Naive thymus-derived CD4-positive, alpha-beta T cell (primary cell): Measurements from ENCODE around the gene ENO2. TPM values are rescaled to one million over a fixed set of nuclear protein-coding genes. Genes with fewer than 3 reads are reported as not detected.
A peak's percentile ranks its signal among the peaks of the same experiment; 100 is the strongest.

Source experiments
- ATAC-seq: fragments of 150-1000 bp; cut with Tn5 transposase; 2 replicates; pipeline ENCODE4 v1.10.0; 2021; ENCODE audit warnings: mild to moderate bottlenecking, moderate library complexity
- CTCF ChIA-PET: fragments of 350-600 bp; sonication (Branson Sonifier 250); formaldehyde crosslinking; loops from one replicate; lab custom pipeline; 2021; ENCODE audit warnings: antibody characterized with exemption; lab: Charles Lee
- POLR2A ChIA-PET: fragments of 350-600 bp; sonication (Branson Sonifier 250); formaldehyde crosslinking; loops from one replicate; lab custom pipeline; 2021; ENCODE audit warnings: antibody characterized with exemption, inconsistent platforms; lab: Charles Lee
- DNase-seq, 9 donors: peaks; one replicate each; pipeline versions ENCODE4 v3.0.0 to v3.0.0-alpha.2; 2020 to 2022; ENCODE audit warnings: mixed read lengths in 1 of 9
- H3K27ac ChIP-seq: one replicate; pipeline ENCODE4 v1.7.0; 2013; ENCODE audit warnings: mild to moderate bottlenecking, low read depth, low read length, moderate library complexity
- H3K27me3 ChIP-seq, 2 donors: one replicate each; pipeline ENCODE4 v1.7.0; 2013; ENCODE audit warnings: low read length in 2 of 2, mild to moderate bottlenecking in 2 of 2, moderate library complexity in 2 of 2; ENCODE audit not compliant: control insufficient read depth in 2 of 2, insufficient read depth in 2 of 2
- H3K36me3 ChIP-seq, 3 experiments: 1 replicate in 2 of 3; 2 replicates in 1 of 3; pipeline ENCODE4 v1.7.0; 2013; ENCODE audit warnings: low read length in 3 of 3, mild to moderate bottlenecking in 3 of 3, moderate library complexity in 1 of 3; ENCODE audit not compliant: insufficient read depth in 3 of 3, control insufficient read depth in 2 of 3
- H3K4me1 ChIP-seq, 2 donors: one replicate each; pipeline ENCODE4 v1.7.0; 2013; ENCODE audit warnings: low read length in 2 of 2, mild to moderate bottlenecking in 2 of 2, moderate library complexity in 1 of 2; ENCODE audit not compliant: control insufficient read depth in 2 of 2, insufficient read depth in 2 of 2
- H3K4me3 ChIP-seq: 2 replicates; pipeline ENCODE4 v1.7.0; 2013; ENCODE audit warnings: mild to moderate bottlenecking, low read length
- H3K9me3 ChIP-seq, 3 experiments: 1 replicate in 2 of 3; 2 replicates in 1 of 3; pipeline ENCODE4 v1.7.0; 2013; ENCODE audit warnings: low read length in 3 of 3; ENCODE audit not compliant: control insufficient read depth in 2 of 3
- H3K27ac Mint-ChIP-seq, 9 donors: one replicate each; pipeline ENCODE4 v1.8.0; 2020 to 2022; ENCODE audit warnings: mixed read lengths in 9 of 9, mild to moderate bottlenecking in 8 of 9, moderate library complexity in 5 of 9, inconsistent platforms in 2 of 9
- H3K27me3 Mint-ChIP-seq, 5 donors: one replicate each; pipeline ENCODE4 v1.8.0; 2021 to 2022; ENCODE audit warnings: mixed read lengths in 5 of 5, mild to moderate bottlenecking in 1 of 5
- H3K36me3 Mint-ChIP-seq, 5 donors: one replicate each; pipeline ENCODE4 v1.8.0; 2020 to 2022; ENCODE audit warnings: mixed read lengths in 5 of 5, mild to moderate bottlenecking in 3 of 5, inconsistent platforms in 1 of 5
- H3K4me1 Mint-ChIP-seq, 7 donors: one replicate each; pipeline ENCODE4 v1.8.0; 2020 to 2022; ENCODE audit warnings: mixed read lengths in 7 of 7, mild to moderate bottlenecking in 3 of 7, inconsistent platforms in 1 of 7
- H3K4me3 Mint-ChIP-seq, 10 donors: one replicate each; pipeline ENCODE4 v1.8.0; 2020 to 2022; ENCODE audit warnings: mild to moderate bottlenecking in 10 of 10, mixed read lengths in 10 of 10, moderate library complexity in 6 of 10, inconsistent platforms in 2 of 10
- H3K9me3 Mint-ChIP-seq, 11 donors: one replicate each; pipeline ENCODE4 v1.8.0; 2020 to 2022; ENCODE audit warnings: mixed read lengths in 11 of 11, mild to moderate bottlenecking in 4 of 11, inconsistent platforms in 1 of 11, moderate library complexity in 1 of 11
- intact Hi-C, 2 donors: fragments of 100-400 bp; cut with micrococcal nuclease; formaldehyde crosslinking; loops; one replicate each; pipeline ENCODE4 v1.15.1; 2023
- polyA plus RNA-seq, 2 donors: library from polyadenylated mRNA; unstranded; fragments of 300-500 nt; fragmentation: Illumina TruSeq; gene quantifications; one replicate each; pipeline ENCODE4 v1.2.3, GENCODE V29; 2021
- total RNA-seq, 6 experiments: library from RNA in 5 of 6; stranded (reverse) in 5 of 6; gene quantifications; 1 replicate in 5 of 6; 2 replicates in 1 of 6; pipeline ENCODE4 v1.2.3 and lab custom pipeline; 2021 to 2026

ENO2 gene
- total and polyA plus RNA-seq, 7 experiments from 2014 or later = 22.5 to 193 (median 90.6) TPM

GRCh38 chr12:6925540-6926279, 11.3 kb downstream of the ENO2 start:
- no peaks in the 10 kb centered on the region for H3K27me3 ChIP-seq
- ATAC-seq = no peak
- intact Hi-C loops = loop anchor here in 1 of 2 donors (2.0 kb wide), 1 partner anchor 57 kb away; no protein-coding TSS in a partner anchor
- no peaks in the 10 kb centered on the region for H3K27me3 Mint-ChIP-seq
- H3K4me3 Mint-ChIP-seq = peak overlapping the region; percentile 13 to 99 (median 88)
- H3K9me3 ChIP-seq = no peaks in the 10 kb centered on the region
- ChIA-PET CTCF (interaction anchor here (0.8 to 4.4 kb wide), 17 partner anchors 10 to 220 kb away, joined by 3 to 47 read pairs (median 13); partner anchors contain the start of genes C12orf57, C1RL, ENO2 and RNU7-1), POLR2A (interaction anchor here (0.6 to 23.3 kb wide), 9 partner anchors 11 to 184 kb away, joined by 3 to 367 read pairs (median 5); partner anchors contain the start of genes C12orf57, C1RL, ENO2 and LPCAT3)
- no peak for DNase-seq
- H3K36me3 ChIP-seq = peaks cover 0 to 33% (median 3%) of the 10 kb centered on the region in 3 experiments
- H3K4me1 Mint-ChIP-seq = peaks cover 32 to 61% (median 42%) of the 10 kb centered on the region in 7 donors
- H3K36me3 Mint-ChIP-seq = peaks cover 0 to 16% (median 0%) of the 10 kb centered on the region in 5 donors
- H3K27ac ChIP-seq = no peak overlapping the region
- H3K4me1 ChIP-seq = peaks cover 16 to 29% of the 10 kb centered on the region in 2 donors
- no peak overlapping the region for H3K4me3 ChIP-seq
- H3K9me3 Mint-ChIP-seq = no peaks in the 10 kb centered on the region
- peak overlapping the region in 8 of 9 donors; percentile 15 to 98 (median 67) for H3K27ac Mint-ChIP-seq

GRCh38 chr12:6927379-6928021, 13.1 kb downstream of the ENO2 start, which contains the start of gene ATN1:
Gene ATN1, plus strand, starts transcription at chr12:6927959. Its CDS starts 6,043 bp downstream, at chr12:6934002.
- Histone ChIP-seq H3K9me3 (no peaks in the 10 kb centered on the region), H3K4me3 (peak within 1 kb of the TSS; percentile 64), H3K27me3 (no peaks in the 10 kb centered on the region), H3K27ac (peak within 1 kb of the TSS; percentile 86), H3K36me3 (peaks cover 0 to 16% (median 0%) of the 10 kb centered on the region in 3 experiments), H3K4me1 (peaks cover 16 to 37% of the 10 kb centered on the region in 2 donors)
- ChIA-PET POLR2A (interaction anchor here (0.6 to 23.3 kb wide), 12 partner anchors 10 to 232 kb away, joined by 3 to 367 read pairs (median 4); partner anchors contain the start of genes C12orf57, ENO2, PTPN6 and RNU7-1), CTCF (interaction anchor here (1.0 to 4.4 kb wide), 5 partner anchors 8 to 180 kb away, joined by 3 to 47 read pairs (median 8); no protein-coding TSS in a partner anchor)
- intact Hi-C loops = no loop called here
- DNase-seq = peak in 5 of 9 donors; percentile 41 to 66 (median 43)
- H3K9me3 Mint-ChIP-seq = no peaks in the 10 kb centered on the region
- no peaks in the 10 kb centered on the region for H3K27me3 Mint-ChIP-seq
- peaks cover 0 to 8% (median 0%) of the 10 kb centered on the region in 5 donors for H3K36me3 Mint-ChIP-seq
- H3K4me1 Mint-ChIP-seq = peaks cover 38 to 69% (median 56%) of the 10 kb centered on the region in 7 donors
- peak within 1 kb of the TSS; percentile 85 to 99 (median 92) for H3K4me3 Mint-ChIP-seq
- peak; percentile 35 for ATAC-seq
- H3K27ac Mint-ChIP-seq = peak within 1 kb of the TSS; percentile 88 to 98 (median 95)

GRCh38 chr12:6928022-6928702, 13.8 kb downstream of the ENO2 start:
- ATAC-seq (no peak), DNase-seq (peak in 1 of 9 donors; percentile 22)
- Histone ChIP-seq H3K27ac (peak overlapping the region; percentile 86), H3K9me3 (no peaks in the 10 kb centered on the region), H3K4me1 (peaks cover 16 to 43% of the 10 kb centered on the region in 2 donors), H3K36me3 (peaks cover 0 to 10% (median 0%) of the 10 kb centered on the region in 3 experiments), H3K4me3 (peak overlapping the region; percentile 60), H3K27me3 (no peaks in the 10 kb centered on the region)
- ChIA-PET POLR2A (interaction anchor here (0.7 to 23.3 kb wide), 6 partner anchors 11 to 59 kb away, joined by 3 to 367 read pairs (median 4); partner anchors contain the start of genes C12orf57, PTPN6 and RNU7-1), CTCF (interaction anchor here (1.5 kb wide), 1 partner anchor 180 kb away, joined by 3 read pairs; no protein-coding TSS in a partner anchor)
- Mint-ChIP-seq H3K27ac (peak overlapping the region; percentile 83 to 95 (median 93)), H3K36me3 (peaks cover 0 to 8% (median 0%) of the 10 kb centered on the region in 5 donors), H3K27me3 (no peaks in the 10 kb centered on the region), H3K9me3 (no peaks in the 10 kb centered on the region), H3K4me3 (peak overlapping the region; percentile 79 to 92 (median 88)), H3K4me1 (peaks cover 44 to 70% (median 62%) of the 10 kb centered on the region in 7 donors)
- intact Hi-C loops = no loop called here

- ChIA-PET CTCF (interaction anchor here (0.6 to 1.6 kb wide), 6 partner anchors 9 to 179 kb away, joined by 3 to 9 read pairs (median 4); partner anchors contain the start of genes C12orf57 and RNU7-1), POLR2A (interaction anchor here (0.6 to 23.3 kb wide), 13 partner anchors 12 to 239 kb away, joined by 3 to 367 read pairs (median 4); partner anchors contain the start of genes C12orf57, ENO2, PTPN6 and RNU7-1)
- DNase-seq (no peak), ATAC-seq (no peak)
- Histone ChIP-seq H3K4me3 (peak overlapping the region; percentile 60), H3K36me3 (peaks cover 0 to 4% (median 0%) of the 10 kb centered on the region in 3 experiments), H3K9me3 (no peaks in the 10 kb centered on the region), H3K27ac (peak overlapping the region; percentile 86), H3K27me3 (no peaks in the 10 kb centered on the region), H3K4me1 (peaks cover 16 to 48% of the 10 kb centered on the region in 2 donors)
- Mint-ChIP-seq H3K9me3 (no peaks in the 10 kb centered on the region), H3K27me3 (no peaks in the 10 kb centered on the region), H3K36me3 (peaks cover 0 to 7% (median 0%) of the 10 kb centered on the region in 5 donors), H3K4me1 (peaks cover 48 to 77% (median 69%) of the 10 kb centered on the region in 7 donors), H3K4me3 (peak overlapping the region; percentile 79 to 92 (median 88)), H3K27ac (peak overlapping the region; percentile 83 to 95 (median 93))
- intact Hi-C loops = loop anchor here in 1 of 2 donors (1.0 kb wide), 2 partner anchors 8 to 15 kb away; partner anchors contain the start of gene ENO2
Measured at GRCh38 chr12:6928703-6929407, 14.5 kb downstream of the ENO2 start.
